C4-2B (cell line): ENCODE data around the gene GNG8.

Experiments
- ZFX ChIP-seq: fragments of 450-650 bp; IDR thresholded peaks from 2 replicates; pipeline ENCODE4 v1.6.1; 2017
- TF ChIP-seq, protein P1 (sequence below): fragments of 450-650 bp; conservative IDR thresholded peaks from 2 replicates; pipeline ENCODE4 v1.5.1; 2017; ENCODE audit warnings: mild to moderate bottlenecking

DNA sequence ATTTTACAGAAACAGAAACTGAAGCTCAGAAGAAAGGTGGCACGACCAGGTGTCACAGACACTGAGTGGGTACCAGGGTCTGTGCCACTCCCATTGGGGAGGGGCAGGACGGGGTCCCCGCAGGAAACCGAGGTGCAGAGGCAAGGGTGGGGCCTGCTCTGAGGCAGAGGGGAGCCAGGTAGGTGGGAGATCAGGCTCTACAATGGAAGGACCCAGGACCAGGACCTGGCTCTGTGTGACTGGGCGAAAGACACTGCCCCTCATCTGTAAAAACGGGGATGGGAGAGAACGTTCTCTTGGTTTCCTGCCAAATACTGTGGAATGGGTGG, 13.9 kb downstream of the GNG8 start:
- TF ChIP-seq, protein P1, sequence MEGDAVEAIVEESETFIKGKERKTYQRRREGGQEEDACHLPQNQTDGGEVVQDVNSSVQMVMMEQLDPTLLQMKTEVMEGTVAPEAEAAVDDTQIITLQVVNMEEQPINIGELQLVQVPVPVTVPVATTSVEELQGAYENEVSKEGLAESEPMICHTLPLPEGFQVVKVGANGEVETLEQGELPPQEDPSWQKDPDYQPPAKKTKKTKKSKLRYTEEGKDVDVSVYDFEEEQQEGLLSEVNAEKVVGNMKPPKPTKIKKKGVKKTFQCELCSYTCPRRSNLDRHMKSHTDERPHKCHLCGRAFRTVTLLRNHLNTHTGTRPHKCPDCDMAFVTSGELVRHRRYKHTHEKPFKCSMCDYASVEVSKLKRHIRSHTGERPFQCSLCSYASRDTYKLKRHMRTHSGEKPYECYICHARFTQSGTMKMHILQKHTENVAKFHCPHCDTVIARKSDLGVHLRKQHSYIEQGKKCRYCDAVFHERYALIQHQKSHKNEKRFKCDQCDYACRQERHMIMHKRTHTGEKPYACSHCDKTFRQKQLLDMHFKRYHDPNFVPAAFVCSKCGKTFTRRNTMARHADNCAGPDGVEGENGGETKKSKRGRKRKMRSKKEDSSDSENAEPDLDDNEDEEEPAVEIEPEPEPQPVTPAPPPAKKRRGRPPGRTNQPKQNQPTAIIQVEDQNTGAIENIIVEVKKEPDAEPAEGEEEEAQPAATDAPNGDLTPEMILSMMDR: no peak
- TF ChIP-seq ZFX: no peak
